CD8-positive, alpha-beta memory T cell (primary cell): Measurements from ENCODE around the gene MAT2A. TPM values are rescaled to one million over a fixed set of nuclear protein-coding genes. Genes with fewer than 3 reads are reported as not detected.

Source experiments
- CTCF ChIA-PET: fragments of 350-600 bp; sonication (Branson Sonifier 250); formaldehyde crosslinking; loops from one replicate; lab custom pipeline; 2021; ENCODE audit warnings: antibody characterized with exemption; lab: Charles Lee
- POLR2A ChIA-PET: fragments of 350-600 bp; sonication (Branson Sonifier 250); formaldehyde crosslinking; loops from one replicate; lab custom pipeline; 2021; ENCODE audit warnings: antibody characterized with exemption; lab: Charles Lee
- DNase-seq, 5 donors: peaks; one replicate each; pipeline versions ENCODE4 v3.0.0 to v3.0.0-alpha.2; 2020 to 2022; ENCODE audit warnings: mixed read lengths in 1 of 5
- H3K27ac ChIP-seq: one replicate; pipeline ENCODE4 v1.7.0; 2013; ENCODE audit warnings: low read depth, mild to moderate bottlenecking, low read length, moderate library complexity
- H3K27me3 ChIP-seq: 2 replicates; pipeline ENCODE4 v1.7.0; 2013; ENCODE audit warnings: low read length, mild to moderate bottlenecking; ENCODE audit not compliant: insufficient read depth, poor library complexity, severe bottlenecking
- H3K36me3 ChIP-seq: 2 replicates; pipeline ENCODE4 v1.7.0; 2013; ENCODE audit warnings: mild to moderate bottlenecking, low read length, moderate library complexity; ENCODE audit not compliant: insufficient read depth
- H3K4me1 ChIP-seq: 2 replicates; pipeline ENCODE4 v1.7.0; 2013; ENCODE audit warnings: mild to moderate bottlenecking, low read length, moderate library complexity; ENCODE audit not compliant: insufficient read depth
- H3K4me3 ChIP-seq: 2 replicates; pipeline ENCODE4 v1.7.0; 2013; ENCODE audit warnings: mild to moderate bottlenecking, low read length
- H3K9me3 ChIP-seq: 2 replicates; pipeline ENCODE4 v1.7.0; 2013; ENCODE audit warnings: mild to moderate bottlenecking, low read length
- H3K27ac Mint-ChIP-seq, 8 donors: one replicate each; pipeline ENCODE4 v1.8.0; 2020 to 2021; ENCODE audit warnings: mixed read lengths in 8 of 8, mild to moderate bottlenecking in 6 of 8, inconsistent platforms in 3 of 8, moderate library complexity in 3 of 8
- H3K27me3 Mint-ChIP-seq, 2 donors: one replicate each; pipeline ENCODE4 v1.8.0; 2020 to 2021; ENCODE audit warnings: mixed read lengths in 2 of 2, mild to moderate bottlenecking in 1 of 2, moderate library complexity in 1 of 2
- H3K36me3 Mint-ChIP-seq, 3 donors: one replicate each; pipeline ENCODE4 v1.8.0; 2020 to 2021; ENCODE audit warnings: mixed read lengths in 3 of 3, inconsistent platforms in 1 of 3, mild to moderate bottlenecking in 1 of 3
- H3K4me1 Mint-ChIP-seq, 3 donors: one replicate each; pipeline ENCODE4 v1.8.0; 2020 to 2021; ENCODE audit warnings: mixed read lengths in 3 of 3, inconsistent platforms in 1 of 3, mild to moderate bottlenecking in 1 of 3
- H3K4me3 Mint-ChIP-seq, 7 donors: one replicate each; pipeline ENCODE4 v1.8.0; 2020 to 2021; ENCODE audit warnings: mixed read lengths in 7 of 7, mild to moderate bottlenecking in 6 of 7, moderate library complexity in 4 of 7, inconsistent platforms in 2 of 7
- H3K9me3 Mint-ChIP-seq, 5 donors: one replicate each; pipeline ENCODE4 v1.8.0; 2020 to 2022; ENCODE audit warnings: mixed read lengths in 5 of 5, mild to moderate bottlenecking in 3 of 5, moderate library complexity in 2 of 5, inconsistent platforms in 1 of 5
- polyA plus RNA-seq: library from polyadenylated mRNA; unstranded; fragments of 300-500 nt; fragmentation: Illumina TruSeq; gene quantifications from one replicate; pipeline ENCODE4 v1.2.3, GENCODE V29; 2021
- total RNA-seq, 2 experiments: library from RNA; stranded (reverse); gene quantifications; one replicate each; pipeline ENCODE4 v1.2.3, GENCODE V29; 2021

The MAT2A gene
- total and polyA plus RNA-seq, 3 experiments from 2014 or later: 121 to 376 (median 371) TPM

- no peaks in the 10 kb centered on the region for H3K27me3 ChIP-seq
- POLR2A ChIA-PET: interaction anchor here (0.5 to 2.4 kb wide), 11 partner anchors 11 to 637 kb away, joined by 3 to 13 read pairs (median 4); partner anchors contain the start of genes MAT2A, RNF181, SH2D6 and USP39
- peaks cover 12% of the 10 kb centered on the region for H3K4me1 ChIP-seq
- Mint-ChIP-seq H3K4me3 (peak within 1 kb of the TSS; percentile 95 to 98 (median 97)), H3K27me3 (no peaks in the 10 kb centered on the region), H3K27ac (peak within 1 kb of the TSS; percentile 90 to 98 (median 96)), H3K9me3 (no peaks in the 10 kb centered on the region), H3K36me3 (peaks cover 0 to 26% (median 4%) of the 10 kb centered on the region in 3 donors), H3K4me1 (peaks cover 27 to 31% (median 30%) of the 10 kb centered on the region in 3 donors)
- no peaks in the 10 kb centered on the region for H3K9me3 ChIP-seq
- H3K27ac ChIP-seq: peak within 1 kb of the TSS; percentile 88
- no peaks in the 10 kb centered on the region for H3K36me3 ChIP-seq
- peak; percentile 86 to 95 (median 91) for DNase-seq
- peak within 1 kb of the TSS; percentile 87 for H3K4me3 ChIP-seq
- CTCF ChIA-PET: interaction anchor here (0.7 to 14.9 kb wide), 6 partner anchors 9 to 189 kb away, joined by 3 to 327 read pairs (median 4); partner anchors contain the start of gene SH2D6
Observed at GRCh38 chr2:85561280-85562212, 22.6 kb downstream of the MAT2A start, which contains the start of gene GGCX. TSS of gene GGCX (minus strand) at chr2:85561493. CDS start at chr2:85561428, 65 bp downstream.

- Mint-ChIP-seq H3K9me3 (no peaks in the 10 kb centered on the region), H3K27me3 (no peaks in the 10 kb centered on the region), H3K36me3 (peaks cover 0 to 7% (median 1%) of the 10 kb centered on the region in 3 donors), H3K4me3 (peak overlapping the region in 4 of 7 donors; percentile 13 to 76 (median 47)), H3K27ac (no peak overlapping the region), H3K4me1 (peaks cover 23 to 26% (median 23%) of the 10 kb centered on the region in 3 donors)
- H3K4me1 ChIP-seq: peaks cover 12% of the 10 kb centered on the region
- no peaks in the 10 kb centered on the region for H3K9me3 ChIP-seq
- ChIA-PET CTCF (interaction anchor here (1.0 kb wide), 1 partner anchor 143 kb away, joined by 3 read pairs; no protein-coding TSS in a partner anchor), POLR2A (interaction anchor here (0.6 kb wide), 1 partner anchor 21 kb away, joined by 4 read pairs; no protein-coding TSS in a partner anchor)
- H3K27me3 ChIP-seq: no peaks in the 10 kb centered on the region
- no peak overlapping the region for H3K4me3 ChIP-seq
- no peak for DNase-seq
- no peaks in the 10 kb centered on the region for H3K36me3 ChIP-seq
- H3K27ac ChIP-seq: no peak overlapping the region
Observed at GRCh38 chr2:85564144-85564563, 25.2 kb downstream of the MAT2A start.

- CTCF ChIA-PET: no interaction called here
- no peak overlapping the region for H3K27ac Mint-ChIP-seq
- no peak overlapping the region for H3K27ac ChIP-seq
- H3K27me3 Mint-ChIP-seq: peaks cover 0 to 4% of the 10 kb centered on the region in 2 donors
- H3K27me3 ChIP-seq: no peaks in the 10 kb centered on the region
- POLR2A ChIA-PET: no interaction called here
- H3K4me1 Mint-ChIP-seq: peaks cover 5 to 6% (median 5%) of the 10 kb centered on the region in 3 donors
- DNase-seq: no peak
- no peaks in the 10 kb centered on the region for H3K36me3 ChIP-seq
- no peaks in the 10 kb centered on the region for H3K9me3 ChIP-seq
- H3K4me3 ChIP-seq: no peak overlapping the region
- H3K9me3 Mint-ChIP-seq: no peaks in the 10 kb centered on the region
- no peaks in the 10 kb centered on the region for H3K4me1 ChIP-seq
- peak overlapping the region in 1 of 7 donors; percentile 16 for H3K4me3 Mint-ChIP-seq
- H3K36me3 Mint-ChIP-seq: peaks cover 0 to 4% (median 1%) of the 10 kb centered on the region in 3 donors
Observed at GRCh38 chr2:85566265-85566664, 27.3 kb downstream of the MAT2A start.

- H3K4me3 ChIP-seq: no peak overlapping the region
- POLR2A ChIA-PET: no interaction called here
- H3K36me3 ChIP-seq: no peaks in the 10 kb centered on the region
- no peak overlapping the region for H3K27ac ChIP-seq
- peaks cover 27 to 35% (median 30%) of the 10 kb centered on the region in 3 donors for H3K4me1 Mint-ChIP-seq
- peaks cover 0 to 24% (median 0%) of the 10 kb centered on the region in 3 donors for H3K36me3 Mint-ChIP-seq
- H3K27me3 ChIP-seq: no peaks in the 10 kb centered on the region
- CTCF ChIA-PET: interaction anchor here (0.6 kb wide), 1 partner anchor 12 kb away, joined by 3 read pairs; no protein-coding TSS in a partner anchor
- H3K4me3 Mint-ChIP-seq: peak overlapping the region in 2 of 7 donors; percentile 55 to 75
- no peaks in the 10 kb centered on the region for H3K27me3 Mint-ChIP-seq
- H3K9me3 Mint-ChIP-seq: no peaks in the 10 kb centered on the region
- H3K4me1 ChIP-seq: peaks cover 34% of the 10 kb centered on the region
- no peak for DNase-seq
- H3K9me3 ChIP-seq: no peaks in the 10 kb centered on the region
- peak overlapping the region in 1 of 8 donors; percentile 12 for H3K27ac Mint-ChIP-seq
Observed at GRCh38 chr2:85575739-85576138, 36.8 kb downstream of the MAT2A start.

GRCh38 chr2:85577063-85577385 lies 38.1 kb downstream of the MAT2A start:
- H3K9me3 ChIP-seq: no peaks in the 10 kb centered on the region
- H3K27me3 ChIP-seq: no peaks in the 10 kb centered on the region
- POLR2A ChIA-PET: interaction anchor here (0.7 to 1.8 kb wide), 5 partner anchors 12 to 670 kb away, joined by 3 to 8 read pairs (median 5); partner anchors contain the start of gene RNF181
- peaks cover 4% of the 10 kb centered on the region for H3K36me3 ChIP-seq
- Mint-ChIP-seq H3K36me3 (peaks cover 6 to 32% (median 6%) of the 10 kb centered on the region in 3 donors), H3K27ac (peak overlapping the region; percentile 84 to 99 (median 94)), H3K4me3 (peak overlapping the region; percentile 86 to 98 (median 97)), H3K27me3 (no peaks in the 10 kb centered on the region), H3K9me3 (no peaks in the 10 kb centered on the region), H3K4me1 (peaks cover 33 to 42% (median 35%) of the 10 kb centered on the region in 3 donors)
- no peak for DNase-seq
- H3K4me1 ChIP-seq: peaks cover 34% of the 10 kb centered on the region
- no peak overlapping the region for H3K4me3 ChIP-seq
- CTCF ChIA-PET: interaction anchor here (0.7 to 1.9 kb wide), 5 partner anchors 25 to 468 kb away, joined by 3 to 5 read pairs (median 3); partner anchors contain the start of gene TMEM150A
- H3K27ac ChIP-seq: peak overlapping the region; percentile 73

GRCh38 chr2:85577386-85578242 lies 38.6 kb downstream of the MAT2A start, which contains the start of gene VAMP8:
TSS of gene VAMP8 (plus strand) at chr2:85577586. CDS start at chr2:85577647, 61 bp downstream.
- H3K9me3 ChIP-seq: no peaks in the 10 kb centered on the region
- peaks cover 4% of the 10 kb centered on the region for H3K36me3 ChIP-seq
- Mint-ChIP-seq H3K4me1 (peaks cover 33 to 46% (median 38%) of the 10 kb centered on the region in 3 donors), H3K36me3 (peaks cover 6 to 37% (median 6%) of the 10 kb centered on the region in 3 donors), H3K27me3 (no peaks in the 10 kb centered on the region), H3K4me3 (peak within 1 kb of the TSS; percentile 86 to 98 (median 97)), H3K9me3 (no peaks in the 10 kb centered on the region), H3K27ac (peak within 1 kb of the TSS; percentile 84 to 99 (median 94))
- peak; percentile 44 to 76 (median 58) for DNase-seq
- peaks cover 34% of the 10 kb centered on the region for H3K4me1 ChIP-seq
- peak within 1 kb of the TSS; percentile 78 for H3K4me3 ChIP-seq
- H3K27me3 ChIP-seq: no peaks in the 10 kb centered on the region
- ChIA-PET CTCF (interaction anchor here (0.7 to 2.4 kb wide), 4 partner anchors 25 to 467 kb away, joined by 3 to 7 read pairs (median 5); partner anchors contain the start of genes SH2D6 and TMEM150A), POLR2A (interaction anchor here (0.7 to 1.8 kb wide), 5 partner anchors 11 to 671 kb away, joined by 3 to 8 read pairs (median 5); partner anchors contain the start of gene RNF181)
- peak within 1 kb of the TSS; percentile 73 for H3K27ac ChIP-seq
